HepG2 (cell line): ENCODE data around the gene TMEFF1. TPM values are rescaled to one million over a fixed set of nuclear protein-coding genes. Genes with fewer than 3 reads are reported as not detected.

ENCODE experiments used
- ATAC-seq: fragments of 200-7000 bp; cut with Tn5 transposase; 3 replicates; pipeline ENCODE4 v1.9.1; 2020; ENCODE audit warnings: mild to moderate bottlenecking, moderate library complexity
- BruUV-seq: library from RNA; stranded (reverse); fragments of 400-500 nt; replicated peaks from 2 replicates; lab custom pipeline; 2021; lab: Mats Ljungman, UMichigan
- CTCF ChIA-PET: fragments of 300-600 bp; formaldehyde crosslinking; extraction: SDS; loops from one replicate; lab custom pipeline; 2021; ENCODE audit warnings: low total read pairs, inconsistent platforms, low intra/inter-chr PET ratio; lab: Yijun Ruan, JAX
- POLR2A ChIA-PET: fragments of 350-600 bp; sonication (Branson Sonifier 250); formaldehyde crosslinking; loops from one replicate; lab custom pipeline; 2020; ENCODE audit warnings: antibody characterized with exemption, inconsistent platforms; lab: Yijun Ruan, JAX
- DNase-seq: peaks from one replicate; pipeline ENCODE4 v3.0.0-alpha.2; 2015; ENCODE audit warnings: low spot score
- FAIRE-seq: peaks from 3 replicates; lab custom pipeline; 2011; peaks lifted over from hg19 to GRCh38; lab: Jason Lieb, UNC
- H2AFZ ChIP-seq: one replicate; pipeline ENCODE4 v1.6.1; 2011; ENCODE audit warnings: low read length, inconsistent platforms
- H3K27ac ChIP-seq: fragments of 300-600 bp; 3 replicates; pipeline ENCODE4 v1.8.0; 2011; ENCODE audit warnings: mixed run types, mild to moderate bottlenecking, mixed read lengths, low read length, inconsistent platforms; ENCODE audit not compliant: insufficient read depth; ENCODE audit errors: extremely low read length
- H3K27me3 ChIP-seq, 2 experiments: fragments of 200-600 bp in 1 of 2; 2 replicates in 1 of 2; 3 replicates in 1 of 2; pipeline versions ENCODE4 v1.6.0 to v1.8.0; 2011; ENCODE audit warnings: low read length in 2 of 2, mild to moderate bottlenecking in 2 of 2, moderate library complexity in 2 of 2, inconsistent platforms in 1 of 2; ENCODE audit not compliant: insufficient read depth in 2 of 2, control insufficient read depth in 1 of 2
- H3K36me3 ChIP-seq, 2 experiments: fragments of 200-600 bp in 1 of 2; replicated peaks in 1 of 2; 2 replicates in 1 of 2; 3 replicates in 1 of 2; pipeline versions ENCODE4 v1.5.1 to v1.8.0; 2011; ENCODE audit warnings: low read length in 2 of 2, inconsistent platforms in 1 of 2; ENCODE audit not compliant: insufficient read depth in 2 of 2, control insufficient read depth in 1 of 2
- H3K4me1 ChIP-seq: 2 replicates; pipeline ENCODE4 v1.5.1; 2012; ENCODE audit warnings: low read length, inconsistent platforms; ENCODE audit not compliant: insufficient read depth
- H3K4me2 ChIP-seq: 2 replicates; pipeline ENCODE4 v1.6.0; 2011; ENCODE audit warnings: low read depth, low read length, inconsistent platforms
- H3K4me3 ChIP-seq, 3 experiments: fragments of 200-600 bp in 1 of 3; sonication (generic), shearing (Covaris generic) in 1 of 3; replicated peaks in 1 of 3; 2 replicates each; pipeline ENCODE4 v1.5.1; 2011 to 2016; ENCODE audit warnings: low read length in 3 of 3, inconsistent platforms in 2 of 3, low read depth in 2 of 3, mild to moderate bottlenecking in 2 of 3, control low read depth in 1 of 3, mixed read lengths in 1 of 3; ENCODE audit not compliant: insufficient read depth in 1 of 3
- H3K79me2 ChIP-seq: one replicate; pipeline ENCODE4 v1.6.1; 2011; ENCODE audit warnings: low read length, inconsistent platforms; ENCODE audit not compliant: insufficient read depth
- H3K9ac ChIP-seq: 2 replicates; pipeline ENCODE4 v1.6.0; 2011; ENCODE audit warnings: mild to moderate bottlenecking, low read depth, low read length, inconsistent platforms; ENCODE audit not compliant: insufficient read depth
- H3K9me3 ChIP-seq: 2 replicates; pipeline ENCODE4 v1.5.1; 2012; ENCODE audit warnings: mild to moderate bottlenecking, low read length
- H4K20me1 ChIP-seq: 2 replicates; pipeline ENCODE4 v1.6.0; 2011; ENCODE audit warnings: inconsistent platforms, mild to moderate bottlenecking, low read length, moderate library complexity; ENCODE audit not compliant: insufficient read depth
- ATF7-NPFF ChIP-seq: sonication (generic); formaldehyde crosslinking; IDR thresholded peaks from 2 replicates; pipeline ENCODE4 v1.8.1; 2023; ENCODE audit warnings: mild to moderate bottlenecking, low read depth, missing genetic modification reagents, moderate library complexity
- CREM ChIP-seq, 2 experiments: sonication (generic) in 1 of 2; formaldehyde crosslinking in 1 of 2; IDR thresholded peaks; 2 replicates each; pipeline versions ENCODE4 v1.4.0 to v1.6.1; 2016 to 2020; ENCODE audit warnings: antibody characterized with exemption in 1 of 2, mild to moderate bottlenecking in 1 of 2, missing genetic modification reagents in 1 of 2
- CTCF ChIP-seq: sonication (generic); formaldehyde crosslinking; IDR thresholded peaks from 2 replicates; pipeline ENCODE4 v1.5.0; 2020; ENCODE audit warnings: mild to moderate bottlenecking, missing genetic modification reagents, moderate library complexity
- HNF4A ChIP-seq: sonication (generic); formaldehyde crosslinking; IDR thresholded peaks from 2 replicates; pipeline ENCODE4 v1.4.0; 2020; ENCODE audit warnings: missing genetic modification reagents
- KLF9 ChIP-seq: IDR thresholded peaks from 2 replicates; pipeline ENCODE4 v1.6.1; 2016; ENCODE audit warnings: low read depth
- MAFF ChIP-seq: IDR thresholded peaks from 2 replicates; pipeline ENCODE4 v1.6.1; 2011; ENCODE audit warnings: low read depth, low read length, improper control_type of control experiment
- SMC3 ChIP-seq: IDR thresholded peaks from 2 replicates; pipeline ENCODE4 v1.6.1; 2011; ENCODE audit warnings: low read length, improper control_type of control experiment
- SP140L ChIP-seq: sonication (generic); formaldehyde crosslinking; IDR thresholded peaks from 2 replicates; pipeline ENCODE4 v1.4.0; 2020; ENCODE audit warnings: missing genetic modification reagents, borderline replicate concordance
- STAG1 ChIP-seq: sonication (generic); formaldehyde crosslinking; IDR thresholded peaks from 2 replicates; pipeline ENCODE4 v1.4.0; 2020; ENCODE audit warnings: missing genetic modification reagents
- SYNCRIP ChIP-seq: fragments of 200-400 bp; formaldehyde crosslinking; IDR thresholded peaks from 2 replicates; pipeline ENCODE4 v1.6.1; 2018; ENCODE audit warnings: mild to moderate bottlenecking, low read depth, low read length; ENCODE audit not compliant: insufficient read depth
- TOPORS ChIP-seq: sonication (generic); formaldehyde crosslinking; IDR thresholded peaks from 2 replicates; pipeline ENCODE4 v1.8.0; 2023; ENCODE audit warnings: mild to moderate bottlenecking, missing genetic modification reagents
- ZNF552 ChIP-seq: sonication (generic); formaldehyde crosslinking; IDR thresholded peaks from 2 replicates; pipeline ENCODE4 v1.9.0; 2022; ENCODE audit warnings: missing genetic modification reagents, mild to moderate bottlenecking, borderline replicate concordance
- ZNF639 ChIP-seq: conservative IDR thresholded peaks from 2 replicates; pipeline ENCODE4 v1.6.1; 2018; ENCODE audit warnings: missing genetic modification reagents
- ZNF784 ChIP-seq: sonication (generic); formaldehyde crosslinking; IDR thresholded peaks from 2 replicates; pipeline ENCODE4 v1.5.1; 2020; ENCODE audit warnings: missing genetic modification reagents, mild to moderate bottlenecking, borderline replicate concordance
- ZNF883 ChIP-seq: sonication (generic); formaldehyde crosslinking; IDR thresholded peaks from 2 replicates; pipeline ENCODE4 v1.5.1; 2020; ENCODE audit warnings: mild to moderate bottlenecking, missing genetic modification reagents; ENCODE audit errors: not compliant biosample characterization
- WGBS: methylation state at CpG from one replicate; pipeline ENCODE4 v1.1.6; 2017; ENCODE audit warnings: low lambda C conversion rate; 5-methylcytosine and 5-hydroxymethylcytosine counted together
- in situ Hi-C: cut with HindIII; loops from 2 replicates; pipeline ENCODE4 v1.10.0; 2017; ENCODE audit warnings: low pct_unique_long_range_greater_than_20kb; ENCODE audit not compliant: extremely low pct_ligation_motif_present
- intact Hi-C: fragments of 100-400 bp; cut with micrococcal nuclease; formaldehyde crosslinking; loops from one replicate; pipeline ENCODE4 v1.10.0; 2022; ENCODE audit not compliant: unreplicated experiment
- polyA plus RNA-seq, 8 experiments: library from polyadenylated mRNA; depleted of rRNA in 3 of 8; stranded (reverse) in 7 of 8; unstranded in 1 of 8; fragments of >200 nt; fragmentation: Illumina TruSeq in 4 of 8; extraction: Trizol in 4 of 8; gene quantifications; 2 replicates each; pipeline versions ENCODE4 v1.2.1 to v1.2.3, GENCODE V29; 2011 to 2016; ENCODE audit warnings: low read depth in 4 of 8, missing spikeins in 1 of 8, mixed read lengths in 1 of 8; ENCODE audit not compliant: insufficient read depth in 1 of 8
- total RNA-seq, 5 experiments: library from RNA; depleted of rRNA; stranded (reverse); fragments of >200 nt; fragmentation: Illumina TruSeq; extraction: Trizol; gene quantifications; 2 replicates each; pipeline ENCODE4 v1.2.3, GENCODE V29; 2016; ENCODE audit warnings: low read depth in 1 of 5

Gene TMEFF1
- total and polyA plus RNA-seq, 2 of the 13 experiments (the other 11 are each of a cell fraction or from before 2014, with no cell fraction given), result 0.87 to 1.9 TPM

GRCh38 chr9:100436571-100436970, 36.4 kb upstream of the TMEFF1 start (continued):
- TF ChIP-seq HNF4A (CRISPR knock-in tag) (no peak), MAFF (no peak)

GRCh38 chr9:100437860-100438805, 34.8 kb upstream of the TMEFF1 start:
- DNase-seq (peak; percentile 70), ATAC-seq (peak; percentile 56; the same call in 2 of the 3 replicates), FAIRE-seq (peak; percentile 59)
- H3K36me3 ChIP-seq, result peaks cover 0 to 7% of the 10 kb centered on the region in 2 experiments; a peak in 3 of 5 replicates
- in situ Hi-C loops (loop anchor here (5.0 kb wide), 1 partner anchor 159 kb away; no protein-coding TSS in a partner anchor), intact Hi-C loops (loop anchor here (2.0 kb wide), 1 partner anchor 157 kb away; no protein-coding TSS in a partner anchor)
- no peak overlapping the region for H3K27ac ChIP-seq
- no peak overlapping the region for H2AFZ ChIP-seq
- peaks cover 9% of the 10 kb centered on the region; the same call in 1 of the 2 replicates for H3K4me1 ChIP-seq
- H3K79me2 ChIP-seq, result peaks cover 10% of the 10 kb centered on the region
- no peak overlapping the region for H3K9ac ChIP-seq
- TF ChIP-seq CTCF (CRISPR knock-in tag) (peak; percentile 78), ZNF639 (CRISPR knock-in tag) (no peak), TOPORS (CRISPR knock-in tag) (no peak), SP140L (CRISPR knock-in tag) (no peak), ATF7-NPFF (no peak), ZNF883 (CRISPR knock-in tag) (no peak), SMC3 (peak; percentile 73), ZNF552 (CRISPR knock-in tag) (no peak), SYNCRIP (no peak), ZNF784 (no peak), CREM (IDR thresholded peaks at IDR 0.05) (no peak), CREM (CRISPR knock-in tag; IDR thresholded peaks at IDR 0.05) (no peak), KLF9 (no peak), STAG1 (CRISPR knock-in tag) (peak; percentile 61)
- H3K9me3 ChIP-seq, result no peaks in the 10 kb centered on the region
- CTCF ChIA-PET, result interaction anchor here (1.6 kb wide), 1 partner anchor 10 kb away, joined by 6 read pairs; the partner anchor contains the start of gene MSANTD3
- no peaks in the 10 kb centered on the region for H3K27me3 ChIP-seq
- no TSS peak for BruUV-seq
- no peak overlapping the region for H3K4me2 ChIP-seq
- POLR2A ChIA-PET, result interaction anchor here (0.6 to 1.6 kb wide), 3 partner anchors 9 to 87 kb away, joined by 4 read pairs; partner anchors contain the start of gene MSANTD3
- 64% methylated on average over 1 of the region's 1 CpG for WGBS
- no peaks in the 10 kb centered on the region for H4K20me1 ChIP-seq
- no peak overlapping the region for H3K4me3 ChIP-seq
